ENCODE results near the gene MS4A6E.

Gene MS4A6E

GRCh38 chr11:60367009-60367408, 40.0 kb downstream of the MS4A6E start:
- no peak overlapping the region for H3K27ac ChIP-seq
- no peaks in the 10 kb centered on the region for H3K36me3 ChIP-seq
- TF ChIP-seq CTCF (IDR thresholded peaks at IDR 0.05; ENCODE audit: low read depth, low read length) = no peak
- H3K27me3 ChIP-seq (ENCODE audit: insufficient read depth, low read depth, severe bottlenecking) = peaks cover 7% of the 10 kb centered on the region
- no peak overlapping the region for H3K4me3 ChIP-seq (ENCODE audit: low read depth, low read length)
- no peaks in the 10 kb centered on the region for H3K9me3 ChIP-seq (ENCODE audit: severe bottlenecking)
- no peak for DNase-seq

- TF ChIP-seq CTCF (IDR thresholded peaks at IDR 0.05; ENCODE audit: low read depth, low read length) = no peak
- H3K36me3 ChIP-seq = no peaks in the 10 kb centered on the region
- H3K27ac ChIP-seq = no peak overlapping the region
- H3K9me3 ChIP-seq (ENCODE audit: severe bottlenecking) = no peaks in the 10 kb centered on the region
- no peak for DNase-seq
- H3K4me3 ChIP-seq (ENCODE audit: low read depth, low read length) = no peak overlapping the region
- H3K27me3 ChIP-seq (ENCODE audit: insufficient read depth, low read depth, severe bottlenecking) = peaks cover 7% of the 10 kb centered on the region
Observed at GRCh38 chr11:60367896-60368295, 40.8 kb downstream of the MS4A6E start.

- Histone ChIP-seq H3K36me3 (no peaks in the 10 kb centered on the region), H3K27me3 (ENCODE audit: insufficient read depth, low read depth, severe bottlenecking) (peaks cover 7% of the 10 kb centered on the region), H3K9me3 (ENCODE audit: severe bottlenecking) (no peaks in the 10 kb centered on the region), H3K27ac (no peak overlapping the region), H3K4me3 (ENCODE audit: low read depth, low read length) (no peak overlapping the region)
- DNase-seq = no peak
- no peak for TF ChIP-seq CTCF (IDR thresholded peaks at IDR 0.05; ENCODE audit: low read depth, low read length)
Observed at GRCh38 chr11:60370252-60370810, 43.3 kb downstream of the MS4A6E start.

- no peak overlapping the region for H3K4me3 ChIP-seq (ENCODE audit: low read depth, low read length)
- DNase-seq = no peak
- H3K36me3 ChIP-seq = no peaks in the 10 kb centered on the region
- no peaks in the 10 kb centered on the region for H3K9me3 ChIP-seq (ENCODE audit: severe bottlenecking)
- peaks cover 7% of the 10 kb centered on the region for H3K27me3 ChIP-seq (ENCODE audit: insufficient read depth, low read depth, severe bottlenecking)
- no peak for TF ChIP-seq CTCF (IDR thresholded peaks at IDR 0.05; ENCODE audit: low read depth, low read length)
- H3K27ac ChIP-seq = no peak overlapping the region
Observed at GRCh38 chr11:60370811-60371298, 43.8 kb downstream of the MS4A6E start.

- no peaks in the 10 kb centered on the region for H3K9me3 ChIP-seq (ENCODE audit: severe bottlenecking)
- no peak for DNase-seq
- H3K27ac ChIP-seq = no peak overlapping the region
- no peaks in the 10 kb centered on the region for H3K36me3 ChIP-seq
- H3K4me3 ChIP-seq (ENCODE audit: low read depth, low read length) = no peak overlapping the region
- peaks cover 7% of the 10 kb centered on the region for H3K27me3 ChIP-seq (ENCODE audit: insufficient read depth, low read depth, severe bottlenecking)
- TF ChIP-seq CTCF (IDR thresholded peaks at IDR 0.05; ENCODE audit: low read depth, low read length) = no peak
Observed at GRCh38 chr11:60371386-60371785, 44.3 kb downstream of the MS4A6E start.

GRCh38 chr11:60371854-60372253, 44.8 kb downstream of the MS4A6E start:
- H3K9me3 ChIP-seq (ENCODE audit: severe bottlenecking) = no peaks in the 10 kb centered on the region
- peaks cover 7% of the 10 kb centered on the region for H3K27me3 ChIP-seq (ENCODE audit: insufficient read depth, low read depth, severe bottlenecking)
- no peak for DNase-seq
- H3K4me3 ChIP-seq (ENCODE audit: low read depth, low read length) = no peak overlapping the region
- H3K36me3 ChIP-seq = no peaks in the 10 kb centered on the region
- no peak for TF ChIP-seq CTCF (IDR thresholded peaks at IDR 0.05; ENCODE audit: low read depth, low read length)
- H3K27ac ChIP-seq = no peak overlapping the region

Measured in WERI-Rb-1 (cell line).